ENCODE data around the gene TNNT2. TPM values are rescaled to one million over a fixed set of nuclear protein-coding genes. Genes with fewer than 3 reads are reported as not detected.

The TNNT2 gene
- total and polyA plus RNA-seq, 4 experiments from 2014 or later = not detected

GRCh38 chr1:201331166-201331565 lies 46.3 kb downstream of the TNNT2 start:
- H3K36me3 Mint-ChIP-seq = no peaks in the 10 kb centered on the region
- Histone ChIP-seq H3K27me3 (ENCODE audit: insufficient read depth, low read length) (no peaks in the 10 kb centered on the region), H3K27ac (ENCODE audit: low read depth, low read length) (no peak overlapping the region), H3K4me3 (ENCODE audit: low read length in 2 of 2) (no peak overlapping the region), H3K9me3 (ENCODE audit: control insufficient read depth in 1 of 2, low read length in 2 of 2) (no peaks in the 10 kb centered on the region), H3K4me1 (ENCODE audit: insufficient read depth, low read length) (no peaks in the 10 kb centered on the region), H3K36me3 (ENCODE audit: insufficient read depth, low read length) (no peaks in the 10 kb centered on the region)
- no peak overlapping the region for H3K4me3 Mint-ChIP-seq
- no peak overlapping the region for H3K27ac Mint-ChIP-seq
- ChIA-PET POLR2A (ENCODE audit: partially characterized antibody) (no interaction called here), CTCF (ENCODE audit: partially characterized antibody) (interaction anchor here (1.0 to 1.4 kb wide), 2 partner anchors 11 to 16 kb away, joined by 3 to 4 read pairs; no protein-coding TSS in a partner anchor)
- peaks cover 0 to 2% (median 0%) of the 10 kb centered on the region in 8 donors for H3K9me3 Mint-ChIP-seq
- H3K27me3 Mint-ChIP-seq = peaks cover 1 to 5% of the 10 kb centered on the region in 2 donors
- H3K4me1 Mint-ChIP-seq = no peaks in the 10 kb centered on the region
- intact Hi-C loops (cut with micrococcal nuclease) = no loop called here
- no peak for DNase-seq

- H3K4me1 ChIP-seq (ENCODE audit: insufficient read depth, low read length) = no peaks in the 10 kb centered on the region
- POLR2A ChIA-PET (ENCODE audit: partially characterized antibody) = no interaction called here
- no peak overlapping the region for H3K4me3 ChIP-seq (ENCODE audit: low read length in 2 of 2)
- H3K9me3 Mint-ChIP-seq = peaks cover 0 to 2% (median 0%) of the 10 kb centered on the region in 8 donors
- no peak overlapping the region for H3K4me3 Mint-ChIP-seq
- H3K27ac ChIP-seq (ENCODE audit: low read depth, low read length) = no peak overlapping the region
- no peak overlapping the region for H3K27ac Mint-ChIP-seq
- H3K27me3 ChIP-seq (ENCODE audit: insufficient read depth, low read length) = no peaks in the 10 kb centered on the region
- H3K4me1 Mint-ChIP-seq = no peaks in the 10 kb centered on the region
- no peak for DNase-seq
- CTCF ChIA-PET (ENCODE audit: partially characterized antibody) = interaction anchor here (1.0 to 1.4 kb wide), 2 partner anchors 12 to 15 kb away, joined by 3 to 4 read pairs; no protein-coding TSS in a partner anchor
- no peaks in the 10 kb centered on the region for H3K9me3 ChIP-seq (ENCODE audit: control insufficient read depth in 1 of 2, low read length in 2 of 2)
- H3K27me3 Mint-ChIP-seq = peaks cover 1 to 5% of the 10 kb centered on the region in 2 donors
- intact Hi-C loops (cut with micrococcal nuclease) = no loop called here
- no peaks in the 10 kb centered on the region for H3K36me3 Mint-ChIP-seq
- H3K36me3 ChIP-seq (ENCODE audit: insufficient read depth, low read length) = no peaks in the 10 kb centered on the region
Measured at GRCh38 chr1:201330541-201330940, 46.9 kb downstream of the TNNT2 start.

- Histone ChIP-seq H3K27me3 (ENCODE audit: insufficient read depth, low read length) (no peaks in the 10 kb centered on the region), H3K27ac (ENCODE audit: low read depth, low read length) (no peak overlapping the region), H3K36me3 (ENCODE audit: insufficient read depth, low read length) (no peaks in the 10 kb centered on the region), H3K4me3 (ENCODE audit: low read length in 2 of 2) (no peak overlapping the region), H3K9me3 (ENCODE audit: control insufficient read depth in 1 of 2, low read length in 2 of 2) (no peaks in the 10 kb centered on the region), H3K4me1 (ENCODE audit: insufficient read depth, low read length) (no peaks in the 10 kb centered on the region)
- ChIA-PET CTCF (ENCODE audit: partially characterized antibody) (no interaction called here), POLR2A (ENCODE audit: partially characterized antibody) (no interaction called here)
- DNase-seq = no peak
- Mint-ChIP-seq H3K27me3 (peaks cover 1 to 5% of the 10 kb centered on the region in 2 donors), H3K4me1 (no peaks in the 10 kb centered on the region), H3K9me3 (peaks cover 0 to 2% (median 0%) of the 10 kb centered on the region in 8 donors), H3K4me3 (no peak overlapping the region), H3K36me3 (no peaks in the 10 kb centered on the region), H3K27ac (no peak overlapping the region)
- intact Hi-C loops (cut with micrococcal nuclease) = no loop called here
Measured at GRCh38 chr1:201329801-201330200, 47.7 kb downstream of the TNNT2 start.

- Histone ChIP-seq H3K27ac (ENCODE audit: low read depth, low read length) (no peak overlapping the region), H3K36me3 (ENCODE audit: insufficient read depth, low read length) (no peaks in the 10 kb centered on the region), H3K4me1 (ENCODE audit: insufficient read depth, low read length) (no peaks in the 10 kb centered on the region), H3K9me3 (ENCODE audit: control insufficient read depth in 1 of 2, low read length in 2 of 2) (no peaks in the 10 kb centered on the region), H3K27me3 (ENCODE audit: insufficient read depth, low read length) (no peaks in the 10 kb centered on the region), H3K4me3 (ENCODE audit: low read length in 2 of 2) (no peak overlapping the region)
- Mint-ChIP-seq H3K27ac (no peak overlapping the region), H3K27me3 (peaks cover 1 to 5% of the 10 kb centered on the region in 2 donors), H3K4me1 (no peaks in the 10 kb centered on the region), H3K4me3 (no peak overlapping the region), H3K36me3 (no peaks in the 10 kb centered on the region), H3K9me3 (peaks cover 0 to 2% (median 0%) of the 10 kb centered on the region in 8 donors)
- intact Hi-C loops (cut with micrococcal nuclease) = no loop called here
- ChIA-PET POLR2A (ENCODE audit: partially characterized antibody) (no interaction called here), CTCF (ENCODE audit: partially characterized antibody) (no interaction called here)
- DNase-seq = no peak
Measured at GRCh38 chr1:201329286-201329685, 48.2 kb downstream of the TNNT2 start.

GRCh38 chr1:201328576-201328975 lies 48.9 kb downstream of the TNNT2 start:
- Histone ChIP-seq H3K4me1 (ENCODE audit: insufficient read depth, low read length) (no peaks in the 10 kb centered on the region), H3K9me3 (ENCODE audit: control insufficient read depth in 1 of 2, low read length in 2 of 2) (no peaks in the 10 kb centered on the region), H3K36me3 (ENCODE audit: insufficient read depth, low read length) (no peaks in the 10 kb centered on the region), H3K27me3 (ENCODE audit: insufficient read depth, low read length) (no peaks in the 10 kb centered on the region), H3K4me3 (ENCODE audit: low read length in 2 of 2) (no peak overlapping the region), H3K27ac (ENCODE audit: low read depth, low read length) (no peak overlapping the region)
- no peak overlapping the region for H3K4me3 Mint-ChIP-seq
- H3K36me3 Mint-ChIP-seq = no peaks in the 10 kb centered on the region
- intact Hi-C loops (cut with micrococcal nuclease) = no loop called here
- no peak overlapping the region for H3K27ac Mint-ChIP-seq
- ChIA-PET CTCF (ENCODE audit: partially characterized antibody) (no interaction called here), POLR2A (ENCODE audit: partially characterized antibody) (no interaction called here)
- no peaks in the 10 kb centered on the region for H3K4me1 Mint-ChIP-seq
- peaks cover 0 to 5% of the 10 kb centered on the region in 2 donors for H3K27me3 Mint-ChIP-seq
- H3K9me3 Mint-ChIP-seq = peaks cover 0 to 2% (median 0%) of the 10 kb centered on the region in 8 donors
- DNase-seq = no peak

- no peaks in the 10 kb centered on the region for H3K9me3 ChIP-seq (ENCODE audit: control insufficient read depth in 1 of 2, low read length in 2 of 2)
- intact Hi-C loops (cut with micrococcal nuclease) = no loop called here
- H3K27ac Mint-ChIP-seq = no peak overlapping the region
- H3K4me3 Mint-ChIP-seq = no peak overlapping the region
- no peak overlapping the region for H3K4me3 ChIP-seq (ENCODE audit: low read length in 2 of 2)
- no peaks in the 10 kb centered on the region for H3K36me3 ChIP-seq (ENCODE audit: insufficient read depth, low read length)
- no peak overlapping the region for H3K27ac ChIP-seq (ENCODE audit: low read depth, low read length)
- no peaks in the 10 kb centered on the region for H3K36me3 Mint-ChIP-seq
- no peak for DNase-seq
- no peaks in the 10 kb centered on the region for H3K4me1 ChIP-seq (ENCODE audit: insufficient read depth, low read length)
- peaks cover 0 to 4% of the 10 kb centered on the region in 2 donors for H3K27me3 Mint-ChIP-seq
- H3K27me3 ChIP-seq (ENCODE audit: insufficient read depth, low read length) = no peaks in the 10 kb centered on the region
- peaks cover 0 to 2% (median 0%) of the 10 kb centered on the region in 8 donors for H3K9me3 Mint-ChIP-seq
- CTCF ChIA-PET (ENCODE audit: partially characterized antibody) = no interaction called here
- POLR2A ChIA-PET (ENCODE audit: partially characterized antibody) = no interaction called here
- no peaks in the 10 kb centered on the region for H3K4me1 Mint-ChIP-seq
Measured at GRCh38 chr1:201327687-201328240, 49.7 kb downstream of the TNNT2 start.

- ChIA-PET CTCF (ENCODE audit: partially characterized antibody) (interaction anchor here (0.7 kb wide), 1 partner anchor 18 kb away, joined by 3 read pairs; no protein-coding TSS in a partner anchor), POLR2A (ENCODE audit: partially characterized antibody) (no interaction called here)
- no peaks in the 10 kb centered on the region for H3K27me3 ChIP-seq (ENCODE audit: insufficient read depth, low read length)
- H3K9me3 Mint-ChIP-seq = peaks cover 0 to 2% (median 0%) of the 10 kb centered on the region in 8 donors
- H3K27ac ChIP-seq (ENCODE audit: low read depth, low read length) = no peak overlapping the region
- no peak overlapping the region for H3K4me3 Mint-ChIP-seq
- no peaks in the 10 kb centered on the region for H3K36me3 ChIP-seq (ENCODE audit: insufficient read depth, low read length)
- no peaks in the 10 kb centered on the region for H3K4me1 ChIP-seq (ENCODE audit: insufficient read depth, low read length)
- H3K4me1 Mint-ChIP-seq = no peaks in the 10 kb centered on the region
- peaks cover 0 to 4% of the 10 kb centered on the region in 2 donors for H3K27me3 Mint-ChIP-seq
- no peak overlapping the region for H3K27ac Mint-ChIP-seq
- no peaks in the 10 kb centered on the region for H3K36me3 Mint-ChIP-seq
- no peak overlapping the region for H3K4me3 ChIP-seq (ENCODE audit: low read length in 2 of 2)
- DNase-seq = no peak
- intact Hi-C loops (cut with micrococcal nuclease) = no loop called here
- H3K9me3 ChIP-seq (ENCODE audit: control insufficient read depth in 1 of 2, low read length in 2 of 2) = no peaks in the 10 kb centered on the region
Measured at GRCh38 chr1:201326710-201327109, 50.8 kb downstream of the TNNT2 start.

All from CD4-positive, alpha-beta memory T cell (primary cell).